Measurements from ENCODE around the gene PPDPF.

Gene PPDPF

DNA sequence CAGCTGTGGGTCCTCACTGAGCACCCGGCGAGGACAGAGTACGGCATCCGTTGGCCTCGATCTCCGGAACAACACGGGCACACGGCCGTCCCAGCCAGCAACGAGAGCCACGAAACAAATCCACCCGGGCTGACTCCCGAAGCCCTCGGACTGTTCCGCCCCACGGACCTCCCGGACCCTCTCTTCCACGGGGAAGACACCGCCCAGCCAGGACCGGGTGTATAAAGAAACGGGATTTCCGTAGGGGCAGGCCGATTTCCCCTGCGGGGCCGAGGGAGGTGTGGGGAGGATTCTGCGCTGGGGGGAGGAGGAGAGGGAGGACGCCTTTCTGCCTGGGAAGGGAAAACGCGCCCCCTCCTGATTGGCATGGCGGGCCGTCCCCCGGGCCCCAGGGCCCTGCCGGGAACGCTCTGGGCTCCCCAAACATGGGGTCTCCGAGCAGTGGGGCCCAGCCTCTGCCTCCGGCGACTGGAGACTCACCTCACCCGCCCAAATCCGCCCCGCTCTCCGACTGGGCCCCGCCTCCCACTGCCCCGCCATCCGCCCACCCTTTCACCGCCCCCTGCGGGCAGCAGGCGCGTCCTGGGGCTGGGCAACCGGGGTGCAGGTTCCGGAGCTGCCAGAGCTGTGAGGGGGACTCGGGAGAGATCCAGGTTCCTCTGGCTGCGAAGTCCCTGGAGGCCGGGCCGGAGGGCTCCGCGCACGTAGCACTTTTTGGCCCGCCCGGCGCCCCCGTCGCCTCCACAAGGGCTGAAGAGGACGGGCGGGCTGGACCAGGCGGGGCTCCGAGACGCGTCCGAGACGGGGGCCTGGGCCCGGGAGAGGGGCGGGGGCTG is 679 bp upstream of the PPDPF start:
- H3K4me3 ChIP-seq (ENCODE audit: low read depth, low read length) = peak overlapping the region; percentile 45

DNA sequence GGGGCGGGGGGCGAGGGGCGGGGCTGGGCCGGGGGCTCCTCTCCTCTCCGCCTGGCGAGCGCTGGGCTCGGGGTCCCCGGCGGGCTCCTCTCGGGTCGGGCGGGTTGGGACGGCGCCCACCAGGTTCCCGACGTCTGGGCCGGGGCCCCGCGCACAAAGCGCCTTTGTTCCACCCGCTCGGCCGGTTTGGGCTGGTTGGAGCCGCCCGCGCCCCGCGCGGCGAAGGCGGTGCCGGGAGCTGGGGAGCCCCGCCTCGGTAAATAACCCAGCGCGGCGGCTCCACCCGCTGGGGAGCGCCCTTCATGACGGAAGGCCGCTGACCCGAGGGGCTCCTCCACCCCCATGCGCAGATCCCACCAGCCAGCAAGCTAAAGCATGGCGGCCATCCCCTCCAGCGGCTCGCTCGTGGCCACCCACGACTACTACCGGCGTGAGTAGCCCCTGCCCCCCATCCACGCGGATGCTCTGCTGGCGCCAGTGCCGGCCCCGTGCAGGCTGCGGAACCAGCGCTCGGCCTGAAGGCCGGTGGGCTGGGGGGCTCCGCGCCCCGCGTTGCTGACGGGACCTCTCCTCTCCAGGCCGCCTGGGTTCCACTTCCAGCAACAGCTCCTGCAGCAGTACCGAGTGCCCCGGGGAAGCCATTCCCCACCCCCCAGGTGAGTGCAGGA is 503 bp downstream of the PPDPF start:
- peak overlapping the region; percentile 89 for H3K4me3 ChIP-seq (ENCODE audit: low read depth, low read length)

DNA sequence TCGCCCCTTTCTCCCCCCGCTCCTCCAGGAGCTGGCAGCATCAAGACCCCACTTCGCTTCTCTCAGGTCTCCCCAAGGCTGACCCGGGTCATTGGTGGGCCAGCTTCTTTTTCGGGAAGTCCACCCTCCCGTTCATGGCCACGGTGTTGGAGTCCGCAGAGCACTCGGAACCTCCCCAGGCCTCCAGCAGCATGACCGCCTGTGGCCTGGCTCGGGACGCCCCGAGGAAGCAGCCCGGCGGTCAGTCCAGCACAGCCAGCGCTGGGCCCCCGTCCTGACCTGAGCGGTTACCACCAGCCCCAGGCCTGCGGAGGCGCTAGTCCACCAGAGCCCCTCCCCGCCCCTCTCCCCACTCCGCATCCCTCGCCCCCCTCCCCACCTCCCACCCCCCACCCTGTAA is 1.0 kb downstream of the PPDPF start:
- peak overlapping the region; percentile 89 for H3K4me3 ChIP-seq (ENCODE audit: low read depth, low read length)

DNA sequence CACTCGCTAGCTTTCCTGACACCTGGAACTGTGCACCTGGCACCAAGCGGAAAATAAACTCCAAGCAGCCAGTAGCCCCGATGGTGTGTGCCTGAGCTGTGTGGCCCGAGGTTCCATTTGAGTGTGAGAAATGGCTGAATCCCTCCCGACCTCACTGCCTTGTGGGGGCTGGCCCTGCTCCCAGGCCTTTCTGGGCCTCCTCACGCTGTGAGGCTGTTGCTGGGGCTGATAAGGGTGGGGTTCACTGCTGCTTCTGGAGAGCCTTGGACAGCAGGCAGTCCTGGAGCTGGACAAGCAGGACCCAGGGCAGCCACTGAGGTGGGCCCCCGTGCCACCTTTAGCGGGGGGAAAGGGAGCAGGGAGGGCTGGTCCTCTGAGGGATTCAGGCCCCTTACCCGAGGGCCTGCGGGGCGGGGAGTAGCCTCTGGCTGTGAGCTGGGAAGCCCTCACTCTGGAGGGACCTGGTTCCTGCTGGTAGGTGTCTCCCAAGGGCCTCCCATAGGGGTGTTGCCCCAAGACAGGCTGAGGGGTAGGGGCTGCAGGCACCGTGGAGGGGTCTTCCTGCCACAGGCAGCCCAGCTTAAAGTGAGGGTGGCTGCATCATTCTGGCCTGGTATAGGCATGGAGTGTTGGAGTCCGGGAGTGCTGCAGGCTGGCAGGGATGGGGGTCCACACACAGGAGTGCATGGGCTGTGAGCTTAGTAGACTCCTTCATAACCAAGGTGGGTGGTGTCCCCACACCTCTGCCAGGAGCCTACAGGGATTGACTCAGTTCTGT is 1.7 kb downstream of the PPDPF start:
- no peak overlapping the region for H3K4me3 ChIP-seq (ENCODE audit: low read depth, low read length)

DNA sequence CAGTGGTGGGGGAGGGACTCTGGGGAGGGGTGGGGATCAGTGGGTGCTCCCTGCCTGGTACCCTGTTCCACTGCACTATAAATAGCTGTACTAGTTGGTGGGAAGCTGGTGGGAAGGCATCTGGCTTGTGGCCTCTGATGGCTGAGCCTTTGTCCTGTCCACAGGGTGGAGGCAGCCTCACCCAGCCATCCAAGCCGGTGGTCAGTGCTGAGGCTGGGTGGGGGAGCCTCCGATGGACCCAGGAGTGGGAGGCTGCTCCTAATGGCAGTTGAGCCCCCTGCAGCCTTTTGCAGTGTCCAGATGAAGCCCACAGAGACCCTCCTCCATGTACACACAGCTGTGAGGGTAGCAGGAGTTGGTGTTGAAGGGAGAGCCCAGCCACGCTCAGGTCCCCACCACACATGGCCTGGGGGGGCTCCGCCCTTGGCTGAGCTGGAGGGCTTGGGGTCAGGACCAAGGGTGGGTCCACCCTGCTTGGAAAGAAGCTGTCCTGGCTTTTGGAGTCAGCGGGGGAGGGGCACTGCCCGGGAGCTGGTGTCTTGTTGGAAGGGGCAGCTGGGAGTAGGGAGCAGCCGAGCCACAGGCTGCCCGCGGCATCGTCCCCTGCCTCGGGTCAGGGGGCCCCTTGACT is 2.5 kb downstream of the PPDPF start:
- H3K4me3 ChIP-seq (ENCODE audit: low read depth, low read length) = no peak overlapping the region

DNA sequence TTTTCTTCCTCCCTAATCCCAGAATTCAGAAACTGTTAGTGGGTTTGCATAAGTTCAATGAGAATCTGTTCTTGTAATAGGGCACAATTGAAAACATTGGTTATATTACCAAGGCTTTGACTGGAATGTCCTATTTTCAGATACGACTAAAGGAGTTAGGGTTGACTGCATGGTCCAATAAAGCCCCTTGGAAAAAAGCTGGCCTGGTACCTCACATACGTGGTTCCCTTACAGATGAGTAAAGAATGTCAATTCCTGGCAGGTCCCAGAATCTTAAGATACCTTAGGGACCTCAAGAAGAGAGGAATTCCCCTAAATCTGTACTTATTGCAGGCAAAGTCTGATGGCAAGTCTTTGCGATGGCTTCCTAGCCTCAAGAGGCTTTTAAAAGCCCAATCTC is 4.6 kb downstream of the PPDPF start:
- no peak overlapping the region for H3K4me3 ChIP-seq (ENCODE audit: low read depth, low read length)

DNA sequence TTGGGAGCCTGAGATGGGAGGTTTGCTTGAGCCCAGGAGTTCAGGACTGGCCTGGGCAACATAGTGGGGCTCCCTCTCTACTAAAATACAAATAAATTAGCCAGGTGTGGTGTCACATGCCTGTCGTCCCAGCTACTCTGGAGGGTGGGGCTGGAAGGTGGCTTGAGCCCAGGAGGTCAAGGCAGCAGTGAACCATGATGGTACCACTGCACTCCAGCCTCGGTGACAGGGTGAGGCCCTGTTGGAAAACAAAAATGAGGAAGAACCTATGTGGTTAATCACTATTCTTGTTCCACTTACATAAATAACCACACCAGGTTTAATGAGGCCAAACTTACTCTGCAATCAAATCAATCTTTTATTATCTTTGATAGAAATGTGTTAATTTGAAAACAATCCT is 5.4 kb downstream of the PPDPF start:
- no peak overlapping the region for H3K4me3 ChIP-seq (ENCODE audit: low read depth, low read length)

DNA sequence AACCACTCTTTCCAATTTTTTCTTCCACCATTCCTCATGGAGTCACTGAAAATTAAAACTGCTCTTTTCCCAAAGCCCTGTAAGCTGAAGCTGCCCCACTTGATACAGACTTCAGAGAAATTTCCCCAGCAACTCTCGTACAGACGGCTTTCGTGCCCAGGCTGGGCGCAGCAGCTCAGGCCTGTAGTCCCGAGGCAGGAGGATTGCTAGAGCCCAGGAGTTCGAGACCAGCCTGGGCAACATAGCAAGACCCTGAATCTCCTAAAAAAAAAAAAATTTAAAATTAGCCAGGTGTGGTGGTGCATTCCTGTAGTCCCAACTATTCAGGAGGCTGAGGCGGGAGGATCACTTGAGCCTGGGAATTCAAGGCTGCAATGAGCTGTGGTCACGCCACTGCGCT is 6.6 kb downstream of the PPDPF start:
- no peak overlapping the region for H3K4me3 ChIP-seq (ENCODE audit: low read depth, low read length)

DNA sequence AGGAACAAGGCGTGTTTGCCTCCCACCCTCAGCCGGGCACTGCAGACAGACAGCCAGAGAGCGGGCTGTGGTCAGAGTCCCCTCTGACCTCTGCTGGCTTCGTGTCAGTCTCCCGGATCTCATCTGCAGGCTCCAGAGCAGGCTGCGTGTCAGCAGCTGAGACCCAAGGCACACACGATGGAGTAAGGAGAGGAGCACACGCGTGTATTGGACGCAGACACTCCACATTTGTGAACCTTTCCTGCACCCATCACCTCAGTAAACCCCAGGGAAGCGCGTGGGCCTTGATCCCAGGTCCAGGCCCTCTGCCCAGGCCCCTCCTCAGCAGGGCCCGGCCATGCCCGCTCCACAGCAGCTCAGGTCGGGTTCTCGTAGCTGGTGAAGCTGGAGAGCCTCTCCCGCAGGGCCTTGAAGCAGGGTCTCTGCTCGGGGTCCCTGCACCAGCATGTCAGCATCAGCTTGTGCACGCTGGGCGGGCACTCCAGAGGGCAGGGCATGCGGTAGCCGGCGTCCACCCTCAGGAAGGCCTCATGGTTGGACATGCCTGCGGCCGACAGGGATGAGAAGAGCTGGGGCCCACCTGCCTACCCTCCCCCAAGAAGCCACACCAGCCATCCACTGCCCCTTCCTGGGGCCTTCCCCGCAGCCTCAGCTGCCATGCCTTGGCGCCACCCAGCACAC is 8.8 kb downstream of the PPDPF start:
- no peak overlapping the region for H3K4me3 ChIP-seq (ENCODE audit: low read depth, low read length)

DNA sequence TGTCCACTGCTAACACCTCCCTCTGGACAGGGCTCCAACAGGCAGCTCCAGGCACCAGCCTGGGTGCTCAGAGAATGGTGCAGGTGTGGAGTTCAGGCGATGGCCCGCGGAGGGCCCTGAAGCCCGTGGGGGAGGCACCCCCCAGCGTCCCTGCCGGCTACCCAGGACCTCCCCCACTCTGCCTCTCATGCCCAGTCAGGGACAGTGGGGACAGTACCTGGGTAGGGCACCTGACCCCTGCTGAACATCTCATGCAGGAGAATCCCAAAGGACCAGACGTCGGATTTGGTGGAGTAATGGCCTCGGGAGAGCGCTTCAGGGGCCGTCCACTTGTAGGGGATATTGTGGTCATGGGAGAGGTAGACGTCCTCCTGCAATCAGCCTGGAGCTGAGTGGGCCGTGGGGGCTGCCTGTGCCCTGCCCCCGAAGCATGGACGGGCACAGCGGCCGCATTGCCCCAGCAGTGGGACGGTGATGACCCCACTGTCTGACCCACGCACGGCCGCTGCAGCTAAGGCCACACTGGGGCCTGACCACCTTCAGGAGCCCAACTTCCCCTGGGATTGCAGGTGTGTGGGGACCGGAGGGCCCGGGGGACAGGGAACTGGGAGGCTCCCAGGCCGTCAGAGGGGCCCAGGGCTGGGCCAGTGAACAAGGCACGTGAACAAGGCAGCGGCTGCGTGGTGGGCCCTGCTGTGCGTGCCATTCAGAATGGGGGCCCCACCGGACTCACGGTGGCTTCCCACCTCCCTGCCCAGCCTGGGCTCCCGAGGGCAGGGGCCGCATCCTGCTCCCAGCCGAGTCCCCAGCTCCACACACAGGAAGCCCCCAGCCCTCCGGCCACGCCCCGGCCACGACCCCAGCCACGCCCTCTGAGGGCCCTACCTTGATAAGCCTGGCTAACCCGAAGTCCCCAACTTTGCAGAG is 9.6 kb downstream of the PPDPF start:
- no peak overlapping the region for H3K4me3 ChIP-seq (ENCODE audit: low read depth, low read length)

DNA sequence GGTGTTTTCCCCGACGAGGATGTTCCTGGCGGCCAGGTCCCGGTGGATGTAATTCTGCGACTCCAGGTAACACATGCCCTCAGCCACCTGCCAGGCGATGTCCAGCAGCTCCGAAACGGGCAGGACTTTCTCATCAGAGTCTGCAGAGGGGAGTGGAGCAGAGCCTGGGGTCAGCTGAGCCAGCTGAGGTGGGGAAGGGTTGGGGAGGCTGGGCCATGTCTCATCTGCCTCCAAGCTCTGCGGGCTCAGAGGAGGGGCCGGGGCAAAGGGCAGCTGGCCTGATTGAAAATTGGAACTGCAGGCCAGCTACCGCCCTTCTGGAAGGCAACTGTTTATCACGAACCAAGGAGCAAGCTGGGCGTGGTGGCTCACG is 10.2 kb downstream of the PPDPF start:
- no peak overlapping the region for H3K4me3 ChIP-seq (ENCODE audit: low read depth, low read length)

DNA sequence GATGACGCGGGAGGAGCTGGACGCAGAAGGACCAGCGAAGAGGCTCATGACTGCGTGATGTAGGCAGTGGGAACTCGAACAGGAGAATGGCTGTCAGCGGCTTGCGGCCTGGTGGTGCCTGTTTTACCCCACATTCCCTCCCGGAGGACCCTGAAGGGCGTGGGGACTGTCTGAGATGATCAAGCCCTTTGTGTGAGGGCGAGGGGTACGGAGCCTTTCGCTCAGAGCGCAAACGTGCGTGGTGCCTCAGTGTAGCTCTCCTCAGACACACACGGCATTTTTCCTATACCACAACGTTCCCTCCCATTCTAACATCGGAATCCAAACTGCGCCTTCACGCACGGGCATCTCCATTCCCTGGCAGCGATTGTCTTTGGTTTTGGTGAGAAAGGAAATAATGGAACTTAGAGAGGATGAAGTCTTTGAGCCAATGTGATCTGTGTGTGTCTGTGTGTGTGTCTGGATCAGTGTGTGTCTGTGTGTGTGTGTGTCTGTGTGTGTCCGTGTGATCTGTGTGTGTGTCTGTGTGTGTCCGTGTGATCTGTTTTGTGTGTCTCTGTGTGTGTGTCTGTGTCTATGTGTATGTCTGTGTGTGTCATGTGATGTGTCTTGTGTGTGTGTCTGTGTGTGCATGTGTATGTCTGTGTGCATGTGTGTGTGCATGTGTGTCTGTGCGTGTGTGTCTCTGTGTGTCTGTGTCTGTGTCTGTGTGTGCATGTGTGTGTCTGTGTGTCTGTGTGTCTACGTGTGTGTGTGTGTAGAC is 11.3 kb downstream of the PPDPF start:
- H3K4me3 ChIP-seq (ENCODE audit: low read depth, low read length) = no peak overlapping the region

DNA sequence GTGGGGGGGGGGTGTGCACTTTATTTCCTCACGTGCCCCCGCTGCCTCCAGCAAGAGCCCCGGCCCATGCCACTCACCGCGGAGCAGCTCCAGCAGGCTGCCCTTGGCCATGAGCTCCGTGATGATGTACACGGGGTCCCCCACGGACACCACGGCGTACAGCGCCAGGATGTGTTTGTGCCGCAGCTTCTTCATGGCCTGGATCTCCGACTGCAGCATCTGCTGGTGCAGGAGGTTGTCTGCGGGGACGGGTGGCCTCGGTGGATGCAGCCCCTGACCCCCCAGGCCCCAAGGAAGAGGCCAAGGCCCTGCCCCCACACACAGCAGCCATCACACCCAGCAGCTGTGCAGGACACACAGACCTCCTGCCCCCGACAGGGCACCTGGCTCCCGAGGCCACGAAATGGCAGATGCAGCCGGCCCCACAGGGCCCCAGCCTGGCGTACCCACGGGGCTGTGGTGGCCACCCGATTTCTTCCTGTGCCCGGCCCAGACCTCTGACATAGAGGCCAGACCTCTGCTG is 11.9 kb downstream of the PPDPF start:
- no peak overlapping the region for H3K4me3 ChIP-seq (ENCODE audit: low read depth, low read length)

DNA sequence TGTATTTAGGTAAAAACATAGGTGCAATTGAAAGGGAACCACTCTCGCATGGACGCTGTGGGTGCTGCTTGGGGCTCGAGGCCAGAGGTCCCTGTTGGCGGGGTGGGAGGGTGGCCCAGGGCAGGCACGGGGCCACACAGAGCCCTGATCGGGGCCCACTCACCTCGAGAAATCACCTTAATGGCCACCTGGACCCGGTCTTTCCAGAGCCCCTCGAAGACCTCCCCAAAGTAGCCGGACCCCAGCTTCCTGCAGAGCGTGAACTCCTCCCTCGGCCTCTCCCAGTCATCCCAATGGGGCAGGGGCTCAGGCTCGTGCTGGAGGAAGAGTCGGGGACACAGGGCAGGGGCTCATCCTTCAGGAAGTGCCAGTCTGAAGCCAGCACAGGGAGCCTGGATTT is 12.8 kb downstream of the PPDPF start:
- H3K4me3 ChIP-seq (ENCODE audit: low read depth, low read length) = no peak overlapping the region

DNA sequence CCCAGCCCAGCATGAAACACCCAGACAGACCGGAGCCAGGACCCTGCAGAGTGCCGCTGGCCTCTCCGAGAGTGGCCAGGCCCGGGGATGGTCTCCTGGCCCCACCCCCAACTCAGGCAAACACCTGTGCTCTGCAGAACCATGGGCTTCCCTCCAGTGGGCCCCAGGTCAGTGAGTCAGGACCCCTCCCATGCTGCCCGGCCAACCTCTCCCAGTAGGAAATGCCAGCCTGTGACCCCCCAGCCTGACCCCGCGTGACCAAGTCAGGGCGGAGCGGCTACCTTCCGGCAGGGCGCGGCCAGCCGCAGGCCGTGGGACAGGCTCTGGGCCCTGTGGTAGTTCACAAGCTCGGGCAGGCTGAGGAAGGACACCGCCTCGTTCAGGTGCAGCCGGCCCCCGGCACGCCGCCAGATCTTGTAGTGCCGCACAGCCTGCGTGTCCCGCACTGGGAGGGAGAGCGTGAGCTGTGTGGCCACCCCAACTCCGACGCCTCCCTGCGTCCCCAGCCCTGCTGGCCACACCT is 13.4 kb downstream of the PPDPF start:
- no peak overlapping the region for H3K4me3 ChIP-seq (ENCODE audit: low read depth, low read length)

DNA sequence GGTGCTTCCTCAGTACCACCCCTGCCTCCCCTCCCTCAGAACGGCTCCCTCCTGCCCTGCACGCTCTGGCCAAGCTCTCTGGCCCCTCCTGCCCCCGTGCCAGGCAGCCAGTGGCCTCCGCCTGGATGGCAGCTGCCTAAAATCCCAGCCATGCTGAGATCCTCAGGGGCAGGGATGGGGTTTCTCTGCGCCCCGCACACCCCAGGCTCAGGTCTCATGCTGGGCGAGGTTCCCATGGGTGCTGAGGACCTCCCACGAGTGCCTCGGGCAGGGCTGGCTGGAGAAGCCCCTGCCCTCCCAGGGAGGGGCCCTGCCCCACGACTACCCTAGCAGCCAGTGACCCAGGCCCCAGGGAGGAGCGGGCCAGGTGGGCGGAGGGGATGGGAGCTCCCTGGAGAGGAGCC is 13.9 kb downstream of the PPDPF start:
- H3K4me3 ChIP-seq (ENCODE audit: low read depth, low read length) = no peak overlapping the region

DNA sequence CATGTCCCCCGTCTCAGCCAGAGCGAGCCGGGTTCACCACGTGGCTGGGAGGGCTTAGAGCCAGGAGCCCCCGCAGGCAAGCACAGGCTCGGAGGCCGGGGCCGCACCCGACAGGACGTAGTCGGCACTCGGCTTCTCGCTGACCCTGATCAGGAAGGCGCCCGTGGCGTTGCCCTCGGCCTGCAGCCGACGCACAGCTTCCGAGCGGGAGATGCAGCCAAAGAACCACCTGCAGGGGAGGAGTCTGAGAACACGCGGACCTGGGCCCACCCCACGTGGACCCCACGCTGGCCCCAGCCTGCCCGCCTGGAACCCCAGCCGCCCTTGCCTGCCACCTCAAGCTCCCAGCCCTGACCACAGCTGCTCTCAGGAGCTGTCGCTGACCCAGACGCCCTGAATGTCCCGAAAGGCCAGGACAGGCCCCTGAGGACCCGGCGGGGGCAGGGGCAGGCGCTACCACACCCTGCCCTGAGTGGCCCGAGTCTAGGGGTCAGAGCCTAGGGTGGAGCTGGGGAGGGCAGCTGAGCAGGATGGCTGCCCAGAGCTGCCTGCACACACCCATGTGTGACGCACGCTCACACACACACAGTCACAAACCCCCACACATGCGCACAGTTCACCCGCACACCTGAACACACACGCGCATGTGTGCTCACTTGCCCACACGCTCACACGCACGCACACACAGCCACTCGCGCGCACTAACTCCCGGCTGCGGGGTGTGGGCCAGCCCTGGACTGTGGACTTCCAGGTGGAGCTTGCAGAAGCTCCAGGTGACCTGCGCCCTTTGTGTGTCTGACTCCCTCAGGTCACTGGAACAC is 14.5 kb downstream of the PPDPF start:
- H3K4me3 ChIP-seq (ENCODE audit: low read depth, low read length) = no peak overlapping the region
